ENCODE data around the gene CCL5.

GRCh38 chr17:35915153-35915964 is 35.2 kb upstream of the CCL5 start:
- TF ChIP-seq POLR2A (IDR thresholded peaks at IDR 0.05) (no peak), CTCF (IDR thresholded peaks at IDR 0.05 in 8 of 11, conservative IDR thresholded peaks at IDR 0.05 in 3 of 11) (no peak)
